ENCODE results near the gene PCED1A. TPM values are rescaled to one million over a fixed set of nuclear protein-coding genes. Genes with fewer than 3 reads are reported as not detected.
A peak's percentile ranks its signal among the peaks of the same experiment; 100 is the strongest.

PCED1A gene
- total RNA-seq, 1 donor from 2014 or later, result 79.6 TPM

DNA sequence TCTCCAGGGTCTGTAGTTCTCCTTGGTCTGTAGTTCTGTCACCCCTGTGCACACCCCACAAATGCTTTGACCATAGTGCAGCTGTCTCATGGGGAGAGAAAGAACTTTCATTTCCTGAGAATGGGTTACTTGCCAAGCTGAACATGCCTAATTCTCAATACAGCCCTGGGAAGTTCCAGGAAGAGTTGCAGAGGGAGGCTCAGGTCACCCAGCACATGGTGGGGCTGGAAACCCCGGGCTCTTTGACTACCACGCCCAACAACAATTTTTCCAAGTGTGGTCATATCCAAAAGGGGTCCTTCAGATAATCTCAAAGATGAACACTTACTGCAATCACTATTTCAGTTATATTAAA, 30.6 kb upstream of the PCED1A start:
- H3K27ac Mint-ChIP-seq, result no peak overlapping the region
- no peaks in the 10 kb centered on the region for H3K9me3 Mint-ChIP-seq
- peaks cover 28% of the 10 kb centered on the region for H3K4me1 Mint-ChIP-seq (ENCODE audit: unreplicated experiment)
- peak overlapping the region; percentile 41 for H3K4me3 Mint-ChIP-seq
- TF ChIP-seq, protein P1, sequence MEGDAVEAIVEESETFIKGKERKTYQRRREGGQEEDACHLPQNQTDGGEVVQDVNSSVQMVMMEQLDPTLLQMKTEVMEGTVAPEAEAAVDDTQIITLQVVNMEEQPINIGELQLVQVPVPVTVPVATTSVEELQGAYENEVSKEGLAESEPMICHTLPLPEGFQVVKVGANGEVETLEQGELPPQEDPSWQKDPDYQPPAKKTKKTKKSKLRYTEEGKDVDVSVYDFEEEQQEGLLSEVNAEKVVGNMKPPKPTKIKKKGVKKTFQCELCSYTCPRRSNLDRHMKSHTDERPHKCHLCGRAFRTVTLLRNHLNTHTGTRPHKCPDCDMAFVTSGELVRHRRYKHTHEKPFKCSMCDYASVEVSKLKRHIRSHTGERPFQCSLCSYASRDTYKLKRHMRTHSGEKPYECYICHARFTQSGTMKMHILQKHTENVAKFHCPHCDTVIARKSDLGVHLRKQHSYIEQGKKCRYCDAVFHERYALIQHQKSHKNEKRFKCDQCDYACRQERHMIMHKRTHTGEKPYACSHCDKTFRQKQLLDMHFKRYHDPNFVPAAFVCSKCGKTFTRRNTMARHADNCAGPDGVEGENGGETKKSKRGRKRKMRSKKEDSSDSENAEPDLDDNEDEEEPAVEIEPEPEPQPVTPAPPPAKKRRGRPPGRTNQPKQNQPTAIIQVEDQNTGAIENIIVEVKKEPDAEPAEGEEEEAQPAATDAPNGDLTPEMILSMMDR (conservative IDR thresholded peaks at IDR 0.05), result no peak
- H3K36me3 Mint-ChIP-seq, result peaks cover under 1% of the 10 kb centered on the region
- peaks cover 30% of the 10 kb centered on the region for H3K27me3 Mint-ChIP-seq
- no peak for DNase-seq (ENCODE audit: extremely low spot score, unreplicated experiment)

DNA sequence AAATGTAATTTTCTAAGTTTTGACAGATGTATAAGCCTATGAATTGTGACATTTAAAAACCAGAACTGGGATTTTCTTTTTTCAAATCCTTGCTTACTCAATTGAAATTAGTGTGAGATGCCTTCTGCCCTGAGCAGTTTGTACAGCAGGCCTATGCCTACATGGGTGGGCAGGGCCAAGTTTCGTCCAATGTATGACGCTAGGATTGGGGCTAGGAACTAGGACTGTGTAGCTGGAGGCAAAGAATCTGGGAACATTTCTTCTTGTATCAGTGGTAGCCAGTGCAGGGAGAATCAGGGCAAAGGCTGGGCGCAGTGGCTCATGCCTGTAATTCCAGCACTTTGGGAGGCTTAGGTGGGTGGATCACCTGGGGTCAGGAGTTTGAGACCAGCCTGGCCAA, 28.9 kb upstream of the PCED1A start:
- Mint-ChIP-seq H3K4me3 (no peak overlapping the region), H3K9me3 (no peaks in the 10 kb centered on the region), H3K36me3 (peaks cover 13% of the 10 kb centered on the region), H3K27ac (no peak overlapping the region), H3K27me3 (peaks cover 30% of the 10 kb centered on the region), H3K4me1 (ENCODE audit: unreplicated experiment) (peaks cover 14% of the 10 kb centered on the region)
- TF ChIP-seq, protein P1 (conservative IDR thresholded peaks at IDR 0.05), result no peak
- DNase-seq (ENCODE audit: extremely low spot score, unreplicated experiment), result no peak

DNA sequence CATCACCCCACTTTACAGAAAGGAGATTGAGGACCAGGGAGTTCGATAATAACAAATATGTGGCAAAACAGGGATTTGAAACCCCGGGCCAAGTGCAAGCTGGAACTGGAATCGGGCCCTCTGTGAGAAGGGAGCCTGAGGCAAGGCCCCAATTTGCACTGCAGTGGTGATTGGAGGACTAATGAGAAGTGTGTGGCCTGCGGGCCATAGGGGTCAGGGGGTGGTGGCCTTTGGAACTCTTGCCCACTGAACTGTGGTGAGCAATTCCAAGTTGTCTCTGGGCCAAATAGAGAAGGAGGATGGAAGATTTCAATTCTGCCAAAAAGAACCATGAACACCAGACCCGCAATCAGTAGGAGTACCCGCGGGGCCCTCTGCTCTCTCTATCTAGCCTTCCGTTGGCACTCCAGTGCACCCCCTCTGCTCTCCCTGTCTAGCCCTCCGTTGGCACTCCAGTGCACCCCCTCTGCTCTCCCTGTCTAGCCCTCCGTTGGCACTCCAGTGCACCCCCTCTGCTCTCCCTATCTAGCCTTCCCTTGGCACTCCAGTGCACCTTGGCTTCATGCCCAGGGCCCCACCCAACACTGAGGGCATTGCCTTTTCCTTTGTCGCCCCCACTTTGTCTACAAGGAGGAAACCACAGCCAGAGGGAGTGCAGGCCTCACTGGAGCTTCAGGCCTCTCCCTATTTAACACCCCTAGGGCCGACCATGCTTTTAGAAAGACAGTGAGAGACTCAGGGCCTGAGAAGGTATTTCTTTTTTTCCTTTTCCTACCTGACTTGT, 26.8 kb upstream of the PCED1A start:
- H3K4me1 Mint-ChIP-seq (ENCODE audit: unreplicated experiment), result peaks cover 14% of the 10 kb centered on the region
- no peak overlapping the region for H3K27ac Mint-ChIP-seq
- peaks cover 22% of the 10 kb centered on the region for H3K27me3 Mint-ChIP-seq
- peaks cover 13% of the 10 kb centered on the region for H3K36me3 Mint-ChIP-seq
- DNase-seq (ENCODE audit: extremely low spot score, unreplicated experiment), result no peak
- no peak overlapping the region for H3K4me3 Mint-ChIP-seq
- TF ChIP-seq, protein P1 (conservative IDR thresholded peaks at IDR 0.05), result no peak
- H3K9me3 Mint-ChIP-seq, result no peaks in the 10 kb centered on the region

DNA sequence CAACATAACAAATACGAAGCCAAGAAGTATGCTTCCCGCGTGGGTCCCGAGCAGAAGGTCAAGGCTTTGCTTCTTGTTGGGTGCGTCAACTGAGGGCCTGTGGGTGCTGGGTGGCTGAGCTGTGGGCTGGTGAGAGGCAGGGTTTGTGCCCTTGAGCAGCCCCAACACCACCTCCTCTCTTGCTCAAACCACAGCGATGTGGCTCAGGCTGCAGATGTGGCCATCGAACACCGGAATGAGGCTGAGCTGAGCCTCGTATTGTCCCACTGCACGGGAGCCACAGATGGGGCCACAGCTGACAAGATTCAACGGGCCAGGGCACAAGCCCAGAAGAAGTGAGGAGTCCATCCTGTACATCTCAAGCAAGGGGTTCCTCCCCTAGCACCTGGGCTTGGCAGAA, 25.8 kb upstream of the PCED1A start:
- Mint-ChIP-seq H3K27me3 (peaks cover 14% of the 10 kb centered on the region), H3K4me3 (no peak overlapping the region), H3K4me1 (ENCODE audit: unreplicated experiment) (peaks cover 14% of the 10 kb centered on the region), H3K9me3 (no peaks in the 10 kb centered on the region), H3K27ac (no peak overlapping the region), H3K36me3 (peaks cover 13% of the 10 kb centered on the region)
- no peak for DNase-seq (ENCODE audit: extremely low spot score, unreplicated experiment)
- TF ChIP-seq, protein P1 (conservative IDR thresholded peaks at IDR 0.05), result no peak

DNA sequence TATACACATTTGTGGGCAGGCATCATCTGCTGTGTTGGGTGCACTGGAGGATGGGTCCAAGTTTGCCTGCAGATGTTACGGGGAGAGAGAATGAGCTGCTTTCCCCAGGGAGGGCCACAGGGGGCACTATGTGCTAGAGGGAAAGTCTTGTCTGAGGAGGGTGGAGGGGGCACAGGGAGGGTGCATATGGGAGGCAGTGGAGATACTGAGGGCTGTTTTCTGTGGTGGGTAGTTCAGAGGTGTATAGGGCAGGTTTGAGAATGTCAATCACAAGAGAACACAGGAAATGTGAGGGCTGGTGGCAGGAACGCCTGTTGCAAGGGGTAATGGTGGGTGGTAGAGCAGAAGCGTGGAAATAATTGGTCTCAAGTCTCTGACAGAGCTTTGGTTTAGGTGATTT, 25.2 kb upstream of the PCED1A start:
- Mint-ChIP-seq H3K4me3 (no peak overlapping the region), H3K27me3 (peaks cover 8% of the 10 kb centered on the region), H3K9me3 (no peaks in the 10 kb centered on the region), H3K36me3 (peaks cover 13% of the 10 kb centered on the region), H3K27ac (no peak overlapping the region), H3K4me1 (ENCODE audit: unreplicated experiment) (peaks cover 10% of the 10 kb centered on the region)
- TF ChIP-seq, protein P1 (conservative IDR thresholded peaks at IDR 0.05), result no peak
- no peak for DNase-seq (ENCODE audit: extremely low spot score, unreplicated experiment)

All from type B pancreatic cell (in vitro differentiated cells).